Astrocyte of the hippocampus (primary cell): ENCODE results near the gene GP5.

Experiments
- DNase-seq: peaks from one replicate; pipeline ENCODE4 v3.0.0; 2011; ENCODE audit warnings: low read depth, low spot score

Gene GP5, protein sequence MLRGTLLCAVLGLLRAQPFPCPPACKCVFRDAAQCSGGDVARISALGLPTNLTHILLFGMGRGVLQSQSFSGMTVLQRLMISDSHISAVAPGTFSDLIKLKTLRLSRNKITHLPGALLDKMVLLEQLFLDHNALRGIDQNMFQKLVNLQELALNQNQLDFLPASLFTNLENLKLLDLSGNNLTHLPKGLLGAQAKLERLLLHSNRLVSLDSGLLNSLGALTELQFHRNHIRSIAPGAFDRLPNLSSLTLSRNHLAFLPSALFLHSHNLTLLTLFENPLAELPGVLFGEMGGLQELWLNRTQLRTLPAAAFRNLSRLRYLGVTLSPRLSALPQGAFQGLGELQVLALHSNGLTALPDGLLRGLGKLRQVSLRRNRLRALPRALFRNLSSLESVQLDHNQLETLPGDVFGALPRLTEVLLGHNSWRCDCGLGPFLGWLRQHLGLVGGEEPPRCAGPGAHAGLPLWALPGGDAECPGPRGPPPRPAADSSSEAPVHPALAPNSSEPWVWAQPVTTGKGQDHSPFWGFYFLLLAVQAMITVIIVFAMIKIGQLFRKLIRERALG

DNA sequence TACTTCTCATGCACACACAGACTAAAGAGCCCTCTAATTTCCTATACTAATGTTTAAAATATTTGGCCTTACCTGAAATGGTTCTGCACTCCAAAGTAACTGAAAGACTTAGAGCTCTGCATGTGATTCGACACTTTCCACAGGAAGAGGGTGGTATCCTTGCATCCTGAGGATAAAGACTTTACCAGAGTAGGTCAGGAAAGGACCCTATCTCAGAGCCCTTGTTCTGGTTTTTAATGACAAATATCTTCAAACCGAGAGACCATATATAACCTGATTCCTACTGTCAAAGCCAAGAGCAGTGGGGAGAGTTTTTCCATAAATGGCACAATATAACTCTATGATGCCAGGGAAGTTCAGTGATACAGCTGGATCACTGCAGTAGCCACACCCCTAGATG lies at the start of gene GP5:
Gene GP5 (minus strand): TSS at position 101 of the 400 bp plus-strand sequence. CDS start 984 bp downstream, outside the sequence.
- DNase-seq: no peak

DNA sequence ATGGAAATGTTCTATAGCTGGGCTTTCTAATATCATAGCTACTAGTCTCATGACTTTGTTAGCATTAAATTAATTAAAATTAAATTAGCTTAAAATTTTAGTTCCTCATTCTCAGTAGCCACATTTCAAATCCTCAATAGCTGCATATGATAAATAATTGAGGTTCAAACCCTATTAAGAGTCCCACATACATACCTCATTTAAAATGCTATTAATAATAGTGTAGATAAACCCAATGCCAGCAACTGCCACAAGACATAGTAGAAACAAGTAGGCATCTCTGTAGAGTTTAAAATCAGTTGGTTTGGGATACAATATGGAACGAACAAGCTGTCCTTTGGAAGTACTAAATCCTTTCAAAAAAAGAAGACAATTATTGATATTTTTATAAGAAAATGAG lies 48.6 kb upstream of the GP5 start:
- DNase-seq: no peak

DNA sequence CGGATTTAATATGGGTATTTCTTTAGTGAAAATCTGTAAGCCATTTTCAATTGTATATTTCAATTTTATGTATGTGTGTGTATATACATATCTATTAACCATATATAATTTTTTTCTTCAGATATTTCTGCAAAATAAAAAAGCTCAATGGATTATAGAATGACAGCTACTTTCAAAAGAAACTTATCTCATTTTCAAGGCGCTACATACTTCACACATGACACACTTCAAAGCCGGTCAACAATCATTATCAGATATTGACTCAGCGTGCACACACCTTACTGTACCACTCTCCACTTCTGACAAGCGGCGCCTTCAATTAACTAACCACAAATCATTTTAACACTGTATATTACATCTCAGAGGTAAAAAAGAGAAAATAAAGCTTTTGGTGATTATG lies 48.1 kb upstream of the GP5 start:
- peak; percentile 11 for DNase-seq

DNA sequence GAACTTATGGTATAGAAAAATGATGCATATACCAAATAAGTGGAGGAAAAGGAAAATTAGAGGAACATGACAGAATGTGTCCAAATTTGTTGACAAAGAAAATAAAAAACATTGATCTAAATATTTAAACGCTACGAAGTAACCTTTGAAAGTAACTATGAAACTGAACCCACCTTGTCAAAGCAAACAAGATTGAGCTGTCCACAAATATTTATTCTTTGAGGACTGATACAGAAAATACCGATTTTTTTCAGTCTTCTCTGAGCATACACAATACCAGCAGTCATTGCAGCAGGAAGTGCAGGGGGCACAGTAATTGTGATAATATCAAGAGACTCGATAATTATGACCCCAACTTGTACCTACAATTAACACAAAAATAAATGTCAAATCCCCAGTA lies 47.7 kb upstream of the GP5 start:
- DNase-seq: no peak

DNA sequence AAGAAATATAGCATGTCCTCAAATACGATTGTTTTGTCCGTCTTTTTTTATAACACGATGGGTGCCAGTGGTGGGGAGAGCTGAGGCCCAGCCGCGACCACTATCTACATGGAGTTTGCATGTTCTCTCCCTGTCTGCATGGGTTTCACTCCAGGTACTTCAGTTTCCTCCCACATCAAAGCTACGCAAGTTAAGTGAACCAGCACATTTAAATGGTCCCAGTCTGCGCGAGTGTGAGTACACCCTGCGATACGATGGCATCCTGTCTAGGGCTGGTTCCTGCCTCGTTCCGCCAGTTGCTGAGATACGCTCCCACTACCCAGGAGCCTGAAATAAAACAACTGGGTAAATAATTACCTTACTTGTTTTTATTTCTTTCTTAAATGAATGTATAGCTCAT lies 47.1 kb upstream of the GP5 start:
- no peak for DNase-seq

DNA sequence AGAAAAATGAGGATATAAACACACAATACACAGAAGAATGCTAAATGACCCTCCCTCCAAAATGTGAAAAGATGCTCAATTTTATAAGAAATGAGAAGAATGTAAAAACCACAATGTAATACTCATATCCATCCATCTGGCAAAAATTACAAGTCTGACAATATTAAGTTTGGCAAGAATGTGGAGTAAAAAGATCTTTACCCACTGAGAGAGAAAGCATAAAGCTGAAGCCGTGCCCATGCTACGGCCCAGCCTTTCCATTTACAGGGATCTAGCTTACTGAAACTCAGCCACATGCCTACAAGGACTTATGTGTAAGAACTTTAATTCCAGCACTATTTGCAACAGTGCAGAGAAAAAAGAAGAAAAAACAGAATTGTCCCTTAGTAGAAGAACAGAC lies 44.8 kb upstream of the GP5 start:
- DNase-seq: no peak

DNA sequence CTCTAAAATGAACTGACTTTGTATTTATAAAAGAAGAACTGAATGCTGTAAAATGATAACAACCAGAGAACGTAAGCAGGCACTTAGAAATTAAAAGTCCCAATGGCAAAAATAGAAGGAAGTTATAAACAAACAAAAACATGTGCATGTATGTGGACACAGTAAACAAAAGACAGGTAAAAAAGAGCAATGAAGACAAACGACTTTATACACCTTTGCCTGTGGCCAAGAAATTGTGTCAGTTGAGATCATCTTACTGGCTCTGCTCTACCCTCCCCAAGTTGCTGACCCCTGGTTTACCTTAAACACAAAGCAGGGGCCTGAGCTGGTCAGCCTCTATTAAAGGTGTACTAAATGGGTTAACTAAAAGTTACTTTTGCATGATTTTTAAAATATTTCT lies 41.7 kb upstream of the GP5 start:
- DNase-seq: no peak

DNA sequence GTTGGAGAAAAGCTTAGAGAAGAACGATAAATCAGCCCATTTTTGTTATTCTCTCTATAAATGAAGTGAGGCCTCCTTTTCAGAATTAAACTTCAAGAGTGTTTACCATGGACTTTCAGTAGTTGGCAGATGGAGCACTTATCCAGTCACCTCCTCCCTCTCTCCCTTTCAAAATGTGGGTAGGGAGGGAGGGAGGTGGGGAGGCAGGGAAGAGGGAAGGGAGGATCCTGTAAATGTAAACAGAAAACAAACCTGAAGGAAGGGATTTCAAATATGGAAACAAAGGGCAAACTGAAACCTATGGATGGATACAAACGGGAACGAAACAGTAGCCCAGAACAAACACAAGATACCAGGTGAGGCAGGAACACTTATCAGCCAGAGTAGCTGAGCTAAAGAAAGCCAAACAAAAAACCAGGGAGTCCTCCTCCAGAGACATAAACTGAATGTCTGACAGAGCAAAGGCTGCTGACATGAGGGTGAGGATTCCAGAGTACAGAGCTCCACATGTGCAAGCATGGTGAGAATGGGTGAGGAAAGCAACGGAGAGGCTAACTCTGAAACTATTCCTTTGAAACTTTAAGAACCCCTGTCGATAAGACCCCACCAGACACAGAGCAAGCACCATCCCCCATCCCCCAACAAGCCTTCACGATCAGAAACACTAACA lies 41.0 kb upstream of the GP5 start:
- DNase-seq: no peak

DNA sequence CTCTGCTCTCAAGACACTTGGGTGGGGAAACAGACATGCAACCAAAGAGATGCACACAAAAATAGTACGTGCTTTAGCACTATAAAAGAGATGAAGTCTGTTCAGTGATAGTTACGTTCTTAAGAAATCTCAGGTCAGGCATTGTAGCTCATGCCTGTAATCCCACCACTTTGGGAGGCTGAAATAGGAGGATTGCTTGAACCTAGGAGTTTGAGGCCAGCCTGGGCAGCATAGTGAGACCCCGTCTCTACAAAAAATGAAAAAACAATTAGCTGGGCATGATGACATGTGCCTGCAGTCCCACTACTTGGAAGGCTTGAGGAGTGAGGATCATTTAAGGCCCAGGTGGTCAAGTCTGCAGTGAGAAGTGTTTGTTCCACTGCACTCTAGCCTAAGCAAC lies 35.4 kb upstream of the GP5 start:
- DNase-seq: no peak

DNA sequence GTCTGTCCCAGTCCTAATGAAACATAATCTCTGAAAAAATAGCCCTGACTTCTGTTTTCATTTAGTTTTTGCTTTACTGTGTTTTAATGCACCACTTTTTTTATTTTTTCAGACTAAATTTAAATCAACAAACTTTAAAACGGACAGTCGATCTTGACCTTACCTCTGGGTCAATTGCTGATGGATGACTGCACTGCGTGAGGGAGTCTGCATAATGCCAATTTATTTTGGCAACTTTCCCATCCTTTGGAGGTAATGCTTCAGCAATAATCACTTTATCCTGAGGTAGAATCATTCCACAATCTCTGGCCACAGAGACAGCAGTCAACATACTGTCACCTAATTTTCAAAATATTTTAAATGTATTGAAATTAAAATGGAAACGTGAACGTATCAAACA lies 32.5 kb upstream of the GP5 start:
- peak; percentile 11 for DNase-seq

DNA sequence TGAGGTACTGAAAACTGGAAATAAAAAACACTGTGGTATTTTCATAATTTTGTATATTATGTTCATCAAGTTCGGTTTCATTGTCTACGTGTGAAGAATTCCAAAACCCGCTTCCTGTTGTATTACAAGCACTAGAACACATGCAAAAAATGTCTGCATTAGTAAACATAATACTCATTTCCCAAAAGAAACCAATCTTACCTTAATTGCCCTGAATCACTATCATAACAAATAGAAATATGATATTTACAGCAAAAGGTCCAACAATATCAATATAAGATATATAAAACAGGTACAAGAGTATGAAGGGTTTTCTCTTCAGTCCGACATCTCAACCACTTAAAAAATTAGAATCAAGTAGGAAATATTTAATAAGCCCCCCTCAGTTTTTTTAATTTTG lies 26.3 kb upstream of the GP5 start:
- no peak for DNase-seq

DNA sequence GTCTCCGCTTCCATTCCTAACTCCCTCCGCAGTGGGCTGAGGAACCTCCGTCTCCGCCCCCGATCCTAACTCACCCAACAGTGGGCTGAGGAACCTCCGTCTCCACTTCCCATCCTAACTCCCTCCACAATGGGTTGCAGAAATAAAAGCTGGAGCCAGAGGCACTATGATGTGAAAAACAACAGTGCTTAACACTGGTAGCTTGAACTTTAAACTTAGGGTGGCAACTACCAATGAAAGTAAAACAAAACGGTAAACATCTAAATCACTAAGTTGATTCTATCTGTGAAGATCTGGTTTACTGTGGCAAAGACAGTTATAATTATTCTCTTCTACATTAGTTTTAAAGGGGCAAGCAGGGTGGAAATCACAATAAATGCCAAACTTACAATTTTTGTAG lies 25.9 kb upstream of the GP5 start:
- DNase-seq: no peak

DNA sequence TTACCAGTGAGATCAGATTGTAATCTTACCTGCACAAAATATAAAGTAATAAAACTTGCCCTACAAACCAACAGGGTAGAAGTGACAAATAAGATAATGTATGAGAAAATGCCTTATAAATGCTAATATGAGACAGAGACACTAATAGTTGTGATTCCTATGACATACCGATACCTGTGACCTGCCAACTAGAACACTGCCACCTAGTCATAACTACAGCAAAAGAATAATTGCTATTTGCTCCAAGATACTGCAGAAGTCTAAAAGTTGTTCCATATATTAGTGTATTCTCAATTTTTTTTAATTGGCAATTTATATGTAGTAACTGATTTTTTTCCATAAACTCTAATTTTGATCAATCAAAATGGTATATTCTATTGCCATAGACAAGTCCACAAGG lies 25.3 kb upstream of the GP5 start:
- no peak for DNase-seq

DNA sequence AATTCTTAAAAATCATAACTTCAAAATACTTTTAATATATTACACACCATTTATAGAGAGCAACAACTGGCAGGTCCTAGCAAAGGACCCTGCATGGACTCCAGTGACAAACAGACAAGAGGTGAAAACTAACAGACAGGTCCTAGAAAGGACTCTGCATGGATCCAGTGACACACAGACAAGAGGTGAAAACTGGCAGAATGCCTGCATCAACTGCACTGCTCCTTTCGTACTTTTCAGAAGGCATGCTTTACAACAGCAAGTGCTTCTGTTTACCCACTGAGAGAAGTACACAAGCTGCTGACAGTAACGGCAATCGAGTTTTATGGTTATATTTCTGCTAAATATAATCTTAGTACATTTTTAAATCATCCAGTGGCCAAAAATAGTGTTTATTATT lies 24.3 kb upstream of the GP5 start:
- peak; percentile 42 for DNase-seq

DNA sequence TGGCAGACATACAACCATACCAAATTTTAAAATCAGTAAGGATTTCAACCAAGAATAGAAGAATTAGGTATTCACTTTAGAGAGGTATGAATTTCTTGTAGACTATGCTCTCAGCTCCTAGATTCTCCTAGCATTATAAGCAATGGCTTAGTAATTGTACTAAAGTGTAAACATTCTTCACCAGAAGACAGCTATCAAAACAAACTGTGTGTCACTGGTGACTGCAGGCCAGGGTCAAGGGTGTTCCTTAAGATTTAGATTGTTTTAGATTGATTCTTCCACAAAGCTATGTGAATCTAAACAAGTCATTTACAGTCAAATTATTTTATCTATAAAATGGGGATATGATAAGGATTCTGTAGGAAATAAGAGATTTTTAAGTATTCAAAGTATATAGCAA lies 23.1 kb upstream of the GP5 start:
- peak; percentile 23 for DNase-seq

DNA sequence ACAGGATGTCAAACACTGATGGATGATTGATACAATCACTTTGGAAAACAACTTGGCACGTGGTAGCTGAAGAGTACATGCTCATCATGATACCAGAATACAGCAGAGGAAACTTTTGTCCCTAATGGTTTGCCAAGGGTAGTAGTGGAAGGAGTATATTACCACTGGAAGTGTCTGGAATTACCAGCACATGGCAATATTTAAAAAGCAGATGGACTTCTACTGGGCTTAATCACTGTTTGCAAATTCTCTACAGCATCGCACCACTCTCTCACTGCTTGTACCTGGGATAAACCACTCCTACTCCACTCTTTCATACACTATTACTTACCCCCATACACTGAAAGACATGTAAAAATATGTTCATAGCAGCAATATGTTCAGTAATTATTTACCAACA lies 19.6 kb upstream of the GP5 start:
- no peak for DNase-seq

DNA sequence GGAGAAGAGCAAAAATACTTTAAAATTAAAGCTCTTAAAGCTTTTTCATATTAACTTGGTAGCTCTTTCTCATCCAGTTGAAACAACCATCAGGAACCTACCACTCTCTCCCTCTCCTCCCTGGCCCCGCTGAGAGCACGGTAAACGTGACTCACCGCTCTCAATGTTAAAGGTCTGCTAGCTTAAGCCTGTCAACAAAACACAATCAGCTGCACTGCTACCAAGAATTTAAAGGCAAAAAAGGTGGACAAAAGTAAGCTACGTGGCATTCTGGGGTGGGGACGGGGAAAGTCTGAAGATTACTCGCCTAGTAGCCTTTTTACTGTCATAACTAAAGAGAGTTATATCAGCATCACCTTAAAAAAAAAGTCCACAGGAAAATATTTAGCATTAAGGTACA lies 8.4 kb upstream of the GP5 start:
- DNase-seq: peak; percentile 84

DNA sequence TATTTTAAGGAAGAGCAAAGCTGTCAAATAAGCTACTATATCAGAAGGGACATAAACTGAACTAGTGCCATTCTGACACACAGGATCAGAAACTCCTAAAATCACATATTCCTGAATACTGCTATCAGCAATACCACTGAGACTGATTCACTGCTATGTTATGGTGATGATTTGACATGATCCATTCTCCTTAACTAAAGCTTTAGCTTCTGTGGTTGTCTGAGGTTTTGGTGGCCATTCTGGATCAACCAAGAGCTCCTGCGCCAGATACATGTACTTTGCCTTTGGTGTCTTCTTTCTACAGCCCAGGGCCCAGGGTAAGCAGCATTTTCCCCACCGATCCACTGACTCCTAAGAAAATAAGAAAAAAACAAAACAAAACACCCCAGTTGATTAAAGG lies 6.7 kb upstream of the GP5 start:
- peak; percentile 30 for DNase-seq

DNA sequence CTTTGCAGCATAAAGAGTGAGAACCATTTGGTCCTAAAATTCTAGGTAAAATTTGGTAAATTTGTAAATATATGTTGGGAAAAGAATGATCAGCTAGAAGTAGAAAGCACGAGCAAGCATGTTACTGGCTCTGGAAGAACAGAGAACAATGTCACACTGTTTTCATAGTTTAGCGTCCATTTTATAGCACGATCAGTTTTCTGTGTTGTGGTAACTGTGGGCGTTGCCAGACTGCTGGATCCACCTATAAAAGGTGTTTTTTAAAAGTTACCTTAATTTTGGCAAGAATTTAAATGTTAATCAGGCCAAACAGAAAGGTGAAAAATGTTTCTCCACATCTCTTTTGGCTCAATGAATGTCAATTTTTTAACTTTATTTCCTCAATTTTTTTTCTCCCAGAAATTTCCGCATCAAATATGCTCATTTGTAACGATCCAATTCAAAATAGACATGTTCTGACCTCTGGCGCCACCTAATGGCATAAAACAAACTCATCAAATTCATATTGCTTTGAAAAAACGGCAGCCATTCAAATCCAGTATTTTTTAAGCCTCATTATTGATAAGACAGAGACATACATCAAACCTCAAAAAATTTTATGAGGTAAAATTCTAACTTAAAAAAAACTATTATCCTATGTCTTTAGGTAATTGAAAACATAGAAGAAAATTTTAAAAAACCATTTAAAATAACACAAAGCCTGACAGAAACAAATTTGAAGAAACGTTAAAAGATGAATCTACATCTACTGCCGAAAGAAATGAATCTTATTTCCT lies 5.5 kb upstream of the GP5 start:
- peak; percentile 69 for DNase-seq

DNA sequence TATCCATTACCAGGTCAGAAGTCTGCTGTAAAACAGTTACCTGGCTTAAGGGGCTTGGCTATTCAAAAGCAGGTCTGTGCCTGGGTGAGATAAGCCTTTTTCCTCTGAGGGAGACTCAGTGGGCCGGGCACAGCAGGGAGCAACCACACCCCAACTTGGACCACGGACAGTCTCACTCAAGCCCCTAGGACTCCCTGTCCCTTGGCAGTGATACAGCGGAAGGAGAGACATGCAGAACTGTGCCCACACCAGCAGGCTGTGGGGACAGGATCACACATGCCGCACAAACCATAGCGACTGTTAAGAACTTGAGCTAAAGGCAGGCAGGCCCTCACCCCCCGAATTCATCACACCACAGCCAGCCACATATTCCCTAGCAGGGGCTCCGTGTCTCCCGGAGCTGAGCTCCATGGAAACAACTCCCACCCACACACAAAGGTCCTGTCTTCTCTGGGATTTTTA lies 2.8 kb upstream of the GP5 start:
- DNase-seq: no peak

DNA sequence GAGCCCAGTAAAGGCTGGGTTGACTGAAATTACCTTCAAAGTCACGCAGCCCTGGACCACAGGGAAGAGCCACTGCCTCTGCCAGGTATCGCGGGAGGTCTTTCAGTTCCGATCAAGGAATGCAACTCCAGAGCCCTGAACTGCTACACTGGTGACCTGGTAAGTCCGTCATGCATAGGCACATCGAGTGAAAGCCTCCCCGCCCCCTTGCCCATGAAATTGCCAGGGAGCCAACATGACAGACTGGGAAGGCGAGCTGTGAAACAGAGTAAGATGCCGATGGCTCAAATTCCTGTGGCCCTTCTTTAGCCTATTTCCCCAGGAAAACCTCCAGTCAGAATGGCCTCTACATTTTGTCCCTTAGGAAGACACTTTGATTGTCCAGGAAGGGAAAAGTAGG lies 2.3 kb upstream of the GP5 start:
- DNase-seq: no peak

DNA sequence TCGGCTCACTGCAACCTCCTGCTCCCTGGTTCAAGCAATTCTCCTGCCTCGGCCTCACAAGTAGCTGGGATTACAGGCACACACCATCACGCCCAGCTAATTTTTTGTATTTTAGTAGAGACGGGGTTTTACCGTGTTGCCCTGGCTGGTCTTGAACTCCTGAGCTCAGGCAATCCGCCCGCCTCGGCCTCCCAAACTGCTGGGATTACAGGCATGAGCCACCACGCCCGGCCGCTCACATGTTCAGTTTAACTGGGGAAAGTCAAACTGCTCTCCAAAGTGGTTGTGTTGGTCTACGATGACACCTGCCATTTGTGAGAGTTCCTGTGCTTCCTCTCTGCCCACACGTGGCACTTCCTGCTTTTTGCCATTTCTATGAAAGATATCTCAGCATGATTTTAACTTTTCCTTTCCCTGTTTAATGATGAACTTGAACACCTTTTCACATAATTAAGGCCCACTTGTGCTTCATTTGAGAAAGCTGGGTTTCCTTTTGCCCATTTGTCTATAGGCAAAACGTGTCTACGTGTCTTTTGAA lies 877 bp upstream of the GP5 start:
- no peak for DNase-seq
